ENCODE results near the gene LOXHD1.

GRCh38 chr18:46518438-46518837 lies 138.6 kb downstream of the LOXHD1 start:
- TF ChIP-seq CTCF (IDR thresholded peaks at IDR 0.05) (peak; percentile 16; the same call in 1 of the 2 replicates), ZFX (IDR thresholded peaks at IDR 0.05; ENCODE audit: borderline replicate concordance) (no peak)
